Measurements from ENCODE around the gene ANXA10. TPM values are rescaled to one million over a fixed set of nuclear protein-coding genes. Genes with fewer than 3 reads are reported as not detected.

Gene ANXA10
- total RNA-seq: not detected in 3 replicates
- long read RNA-seq: 0 reads

GRCh38 chr4:168092176-168092712, at the start of gene ANXA10:
Gene ANXA10, plus strand, starts transcription at chr4:168092537. Its CDS starts 164 bp downstream, at chr4:168092701.
- Mint-ChIP-seq H3K27ac (ENCODE audit: unreplicated experiment) (no peak within 1 kb of the TSS), H3K36me3 (ENCODE audit: low read depth) (peaks cover 6% of the 10 kb centered on the region), H3K9me3 (ENCODE audit: low read depth) (peaks cover 20% of the 10 kb centered on the region), H3K4me1 (ENCODE audit: low read depth) (no peaks in the 10 kb centered on the region), H3K27me3 (ENCODE audit: low read depth) (peaks cover 17% of the 10 kb centered on the region), H3K4me3 (ENCODE audit: unreplicated experiment) (no peak within 1 kb of the TSS)
- DNase-seq (ENCODE audit: low spot score): no peak
- TF ChIP-seq CTCF (IDR thresholded peaks at IDR 0.05): no peak

- Mint-ChIP-seq H3K36me3 (ENCODE audit: low read depth) (no peaks in the 10 kb centered on the region), H3K9me3 (ENCODE audit: low read depth) (peaks cover 15% of the 10 kb centered on the region), H3K27me3 (ENCODE audit: low read depth) (peaks cover 16% of the 10 kb centered on the region), H3K4me1 (ENCODE audit: low read depth) (no peaks in the 10 kb centered on the region), H3K27ac (ENCODE audit: unreplicated experiment) (no peak overlapping the region), H3K4me3 (ENCODE audit: unreplicated experiment) (no peak overlapping the region)
- DNase-seq (ENCODE audit: low spot score): no peak
- no peak for TF ChIP-seq CTCF (IDR thresholded peaks at IDR 0.05)
These were observed 47.0 kb upstream of the ANXA10 start for GRCh38 chr4:168045354-168045753.

GRCh38 chr4:168050002-168050401, 42.3 kb upstream of the ANXA10 start:
- no peak for TF ChIP-seq CTCF (IDR thresholded peaks at IDR 0.05)
- Mint-ChIP-seq H3K36me3 (ENCODE audit: low read depth) (no peaks in the 10 kb centered on the region), H3K27ac (ENCODE audit: unreplicated experiment) (no peak overlapping the region), H3K4me3 (ENCODE audit: unreplicated experiment) (no peak overlapping the region), H3K4me1 (ENCODE audit: low read depth) (no peaks in the 10 kb centered on the region), H3K27me3 (ENCODE audit: low read depth) (peaks cover 27% of the 10 kb centered on the region), H3K9me3 (ENCODE audit: low read depth) (peaks cover 15% of the 10 kb centered on the region)
- DNase-seq (ENCODE audit: low spot score): no peak

- Mint-ChIP-seq H3K27ac (ENCODE audit: unreplicated experiment) (no peak overlapping the region), H3K9me3 (ENCODE audit: low read depth) (peaks cover 15% of the 10 kb centered on the region), H3K4me1 (ENCODE audit: low read depth) (no peaks in the 10 kb centered on the region), H3K27me3 (ENCODE audit: low read depth) (peaks cover 26% of the 10 kb centered on the region), H3K36me3 (ENCODE audit: low read depth) (no peaks in the 10 kb centered on the region), H3K4me3 (ENCODE audit: unreplicated experiment) (no peak overlapping the region)
- DNase-seq (ENCODE audit: low spot score): no peak
- TF ChIP-seq CTCF (IDR thresholded peaks at IDR 0.05): no peak
These were observed 40.8 kb upstream of the ANXA10 start for GRCh38 chr4:168051526-168051925.

GRCh38 chr4:168057412-168057811, 34.9 kb upstream of the ANXA10 start:
- no peak for DNase-seq (ENCODE audit: low spot score)
- Mint-ChIP-seq H3K27me3 (ENCODE audit: low read depth) (peaks cover 34% of the 10 kb centered on the region), H3K27ac (ENCODE audit: unreplicated experiment) (no peak overlapping the region), H3K4me3 (ENCODE audit: unreplicated experiment) (no peak overlapping the region), H3K36me3 (ENCODE audit: low read depth) (no peaks in the 10 kb centered on the region), H3K4me1 (ENCODE audit: low read depth) (no peaks in the 10 kb centered on the region), H3K9me3 (ENCODE audit: low read depth) (no peaks in the 10 kb centered on the region)
- TF ChIP-seq CTCF (IDR thresholded peaks at IDR 0.05): no peak
